ENCODE measurements around the gene SEH1L.

SEH1L gene

DNA sequence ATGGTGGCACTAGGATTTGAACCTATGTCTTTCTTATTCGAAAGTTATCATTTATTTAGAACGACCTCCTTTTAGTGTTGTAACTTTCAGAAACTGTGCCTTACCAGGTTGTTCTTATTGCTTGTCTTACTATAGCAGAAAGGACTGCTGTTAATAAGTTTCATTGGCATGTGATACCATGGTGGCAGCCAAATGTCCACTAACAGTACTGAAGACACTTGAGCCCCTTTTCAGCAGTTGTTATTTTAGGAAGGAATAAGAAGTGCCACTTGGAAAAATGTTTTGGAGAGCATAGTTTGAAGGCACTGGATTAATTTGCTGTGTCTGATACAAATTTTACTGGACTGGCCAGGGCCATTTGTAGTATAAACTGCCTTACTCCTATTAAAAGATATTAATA is 81.1 kb downstream of the SEH1L start:
- no peak overlapping the region for H3K27ac ChIP-seq (ENCODE audit: insufficient read depth, low read length, poor library complexity, severe bottlenecking)
- DNase-seq: no peak
- no peak overlapping the region for H3K4me3 ChIP-seq (ENCODE audit: insufficient read depth, low read depth, low read length, poor library complexity, severe bottlenecking)
- no peaks in the 10 kb centered on the region for H3K27me3 ChIP-seq (replicated peaks; ENCODE audit: control insufficient read depth, insufficient read depth, low read length, poor library complexity, severe bottlenecking)
- H3K36me3 ChIP-seq (ENCODE audit: control insufficient read depth, insufficient read depth, low read length): peaks cover 41% of the 10 kb centered on the region
- no peaks in the 10 kb centered on the region for H3K4me1 ChIP-seq (ENCODE audit: control insufficient read depth, insufficient read depth, low read length, poor library complexity, severe bottlenecking)
- H3K9me3 ChIP-seq (ENCODE audit: control insufficient read depth, low read length): no peaks in the 10 kb centered on the region

DNA sequence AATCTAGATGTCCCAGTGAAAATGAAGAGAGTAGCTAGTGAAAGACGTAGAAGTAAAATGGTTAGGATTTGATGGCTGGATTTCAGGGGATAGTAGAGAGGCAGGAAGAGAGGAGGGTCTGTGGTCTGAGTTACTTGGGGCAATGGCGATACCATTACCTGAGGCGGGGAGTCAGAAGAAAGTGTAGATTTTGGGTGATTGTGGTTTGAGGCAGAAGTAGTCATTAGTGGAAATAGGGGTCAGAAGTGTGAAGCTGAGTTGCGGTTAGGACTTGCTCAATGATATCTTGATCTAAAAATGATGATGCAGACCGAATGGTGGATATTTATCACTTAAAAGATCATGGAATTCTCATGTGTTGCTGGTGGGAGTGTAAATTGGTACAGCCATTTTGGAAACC is 84.4 kb downstream of the SEH1L start:
- DNase-seq: no peak
- H3K4me3 ChIP-seq (ENCODE audit: insufficient read depth, low read depth, low read length, poor library complexity, severe bottlenecking): no peak overlapping the region
- no peaks in the 10 kb centered on the region for H3K27me3 ChIP-seq (replicated peaks; ENCODE audit: control insufficient read depth, insufficient read depth, low read length, poor library complexity, severe bottlenecking)
- H3K9me3 ChIP-seq (ENCODE audit: control insufficient read depth, low read length): no peaks in the 10 kb centered on the region
- H3K36me3 ChIP-seq (ENCODE audit: control insufficient read depth, insufficient read depth, low read length): peaks cover 35% of the 10 kb centered on the region
- H3K4me1 ChIP-seq (ENCODE audit: control insufficient read depth, insufficient read depth, low read length, poor library complexity, severe bottlenecking): no peaks in the 10 kb centered on the region
- no peak overlapping the region for H3K27ac ChIP-seq (ENCODE audit: insufficient read depth, low read length, poor library complexity, severe bottlenecking)

DNA sequence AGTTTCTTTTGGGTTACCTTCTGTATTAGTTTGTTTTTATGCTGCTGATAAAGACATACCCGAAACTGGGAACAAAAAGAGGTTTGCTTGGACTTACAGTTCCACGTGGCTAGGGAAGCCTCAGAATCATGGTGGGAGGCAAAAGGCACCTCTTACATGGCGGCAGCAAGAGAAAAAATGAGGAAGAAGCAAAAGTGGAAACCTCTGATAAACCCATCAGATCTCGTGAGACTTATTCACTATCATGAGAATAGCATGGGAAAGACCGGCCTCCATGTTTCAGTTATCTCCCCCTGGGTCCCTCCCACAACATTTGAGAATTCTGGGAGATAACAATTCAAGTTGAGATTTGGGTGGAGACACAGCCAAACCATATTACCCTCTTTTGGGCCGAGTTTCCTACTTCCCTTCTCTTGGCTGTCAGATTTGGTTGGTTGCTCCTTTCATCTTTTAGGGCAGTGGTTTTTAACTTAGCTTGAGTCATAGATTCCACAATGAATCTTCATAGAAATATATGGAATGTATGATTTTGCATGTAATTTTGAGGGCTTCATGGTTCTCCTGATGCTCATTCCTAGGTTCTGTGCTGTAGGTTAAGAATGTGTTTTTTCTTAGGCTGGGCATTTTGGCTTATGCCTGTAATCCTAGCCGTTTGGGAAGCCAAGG is 87.6 kb downstream of the SEH1L start:
- H3K27ac ChIP-seq (ENCODE audit: insufficient read depth, low read length, poor library complexity, severe bottlenecking): no peak overlapping the region
- H3K9me3 ChIP-seq (ENCODE audit: control insufficient read depth, low read length): no peaks in the 10 kb centered on the region
- H3K27me3 ChIP-seq (replicated peaks; ENCODE audit: control insufficient read depth, insufficient read depth, low read length, poor library complexity, severe bottlenecking): no peaks in the 10 kb centered on the region
- no peak for DNase-seq
- H3K4me3 ChIP-seq (ENCODE audit: insufficient read depth, low read depth, low read length, poor library complexity, severe bottlenecking): no peak overlapping the region
- peaks cover 29% of the 10 kb centered on the region for H3K36me3 ChIP-seq (ENCODE audit: control insufficient read depth, insufficient read depth, low read length)
- no peaks in the 10 kb centered on the region for H3K4me1 ChIP-seq (ENCODE audit: control insufficient read depth, insufficient read depth, low read length, poor library complexity, severe bottlenecking)

- Histone ChIP-seq H3K27me3 (replicated peaks; ENCODE audit: control insufficient read depth, insufficient read depth, low read length, poor library complexity, severe bottlenecking) (no peaks in the 10 kb centered on the region), H3K4me1 (ENCODE audit: control insufficient read depth, insufficient read depth, low read length, poor library complexity, severe bottlenecking) (no peaks in the 10 kb centered on the region), H3K4me3 (ENCODE audit: insufficient read depth, low read depth, low read length, poor library complexity, severe bottlenecking) (no peak overlapping the region), H3K36me3 (ENCODE audit: control insufficient read depth, insufficient read depth, low read length) (peaks cover 25% of the 10 kb centered on the region), H3K9me3 (ENCODE audit: control insufficient read depth, low read length) (no peaks in the 10 kb centered on the region), H3K27ac (ENCODE audit: insufficient read depth, low read length, poor library complexity, severe bottlenecking) (no peak overlapping the region)
- DNase-seq: no peak
Observed at GRCh38 chr18:13036622-13037320, 89.0 kb downstream of the SEH1L start.

All from effector memory CD4-positive, alpha-beta T cell (primary cell).